ENCODE data around the gene NBAS. TPM values are rescaled to one million over a fixed set of nuclear protein-coding genes. Genes with fewer than 3 reads are reported as not detected.

NBAS gene
- total and polyA plus RNA-seq, 12 donors, result 26.4 to 79.1 (median 56.3) TPM

DNA sequence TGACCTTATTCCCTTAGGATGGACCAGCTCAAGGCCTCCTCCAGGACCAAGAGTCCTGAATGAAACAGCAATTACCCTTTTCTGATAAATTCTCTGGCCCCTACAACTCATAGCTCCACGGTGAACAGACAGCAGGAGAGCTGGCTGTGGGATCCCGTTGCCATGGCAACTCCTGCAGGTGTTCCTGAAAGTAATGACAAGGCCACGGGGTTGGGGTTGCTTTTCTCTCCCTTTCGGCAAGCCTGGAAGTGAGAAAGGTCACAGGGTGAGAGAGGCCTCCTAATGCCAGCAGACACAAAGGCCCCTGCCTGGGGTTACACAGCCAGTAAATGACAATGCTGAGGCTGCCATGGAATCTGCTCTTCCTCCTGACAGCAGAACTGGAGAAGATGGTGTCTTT lies 403.0 kb downstream of the NBAS start:
- TF ChIP-seq, protein P1, sequence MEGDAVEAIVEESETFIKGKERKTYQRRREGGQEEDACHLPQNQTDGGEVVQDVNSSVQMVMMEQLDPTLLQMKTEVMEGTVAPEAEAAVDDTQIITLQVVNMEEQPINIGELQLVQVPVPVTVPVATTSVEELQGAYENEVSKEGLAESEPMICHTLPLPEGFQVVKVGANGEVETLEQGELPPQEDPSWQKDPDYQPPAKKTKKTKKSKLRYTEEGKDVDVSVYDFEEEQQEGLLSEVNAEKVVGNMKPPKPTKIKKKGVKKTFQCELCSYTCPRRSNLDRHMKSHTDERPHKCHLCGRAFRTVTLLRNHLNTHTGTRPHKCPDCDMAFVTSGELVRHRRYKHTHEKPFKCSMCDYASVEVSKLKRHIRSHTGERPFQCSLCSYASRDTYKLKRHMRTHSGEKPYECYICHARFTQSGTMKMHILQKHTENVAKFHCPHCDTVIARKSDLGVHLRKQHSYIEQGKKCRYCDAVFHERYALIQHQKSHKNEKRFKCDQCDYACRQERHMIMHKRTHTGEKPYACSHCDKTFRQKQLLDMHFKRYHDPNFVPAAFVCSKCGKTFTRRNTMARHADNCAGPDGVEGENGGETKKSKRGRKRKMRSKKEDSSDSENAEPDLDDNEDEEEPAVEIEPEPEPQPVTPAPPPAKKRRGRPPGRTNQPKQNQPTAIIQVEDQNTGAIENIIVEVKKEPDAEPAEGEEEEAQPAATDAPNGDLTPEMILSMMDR (IDR thresholded peaks at IDR 0.05), result no peak
- H3K4me1 ChIP-seq, result peaks cover 0 to 7% (median 0%) of the 10 kb centered on the region in 9 donors
- H3K27me3 ChIP-seq, result no peaks in the 10 kb centered on the region
- no peaks in the 10 kb centered on the region for H3K36me3 ChIP-seq
- no peaks in the 10 kb centered on the region for H3K9me3 ChIP-seq
- intact Hi-C loops (cut with DNase I), result no loop called here
- 63 to 64% methylated on average over 4 of the region's 4 CpGs for whole genome bisulfite sequencing, 2 donors
- H3K27ac ChIP-seq, result no peak overlapping the region
- DNase-seq (no peak), ATAC-seq (no peak)
- H3K4me3 ChIP-seq, result no peak overlapping the region

DNA sequence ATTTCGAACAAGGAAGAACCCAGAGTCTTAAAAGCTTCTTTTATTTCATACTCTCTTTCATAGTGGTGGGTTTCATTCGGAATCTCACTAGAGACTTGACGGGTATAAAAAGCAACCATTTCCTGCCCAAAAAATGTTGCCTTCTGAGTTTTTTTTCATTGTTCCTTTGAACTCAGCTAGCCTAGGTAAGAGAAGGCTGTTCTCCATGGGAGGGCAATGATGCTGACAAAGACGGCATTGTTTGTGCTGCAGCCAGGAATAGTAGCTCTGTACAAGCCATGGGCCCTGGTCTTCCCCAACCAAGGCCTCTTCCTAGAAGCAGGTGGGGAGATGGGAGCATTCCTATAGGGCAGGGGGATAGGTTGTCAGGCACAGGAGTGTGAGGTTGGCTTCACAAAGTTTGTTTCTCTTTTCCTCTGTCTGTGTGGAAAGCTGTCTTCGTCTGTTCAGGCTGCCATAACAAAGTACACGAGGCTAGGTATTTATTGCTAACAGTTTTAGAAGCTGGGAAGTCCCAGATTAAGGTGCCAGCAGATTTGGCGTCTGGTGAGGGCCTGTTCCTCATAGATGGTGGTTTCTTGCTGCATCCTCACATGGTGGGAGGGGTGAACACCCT lies 405.1 kb downstream of the NBAS start:
- Histone ChIP-seq H3K9me3 (no peaks in the 10 kb centered on the region), H3K27me3 (no peaks in the 10 kb centered on the region), H3K36me3 (no peaks in the 10 kb centered on the region), H3K4me3 (no peak overlapping the region), H3K4me1 (peaks cover 0 to 7% (median 0%) of the 10 kb centered on the region in 9 donors), H3K27ac (no peak overlapping the region)
- intact Hi-C loops (cut with DNase I), result no loop called here
- ATAC-seq (no peak), DNase-seq (no peak)
- 84 to 88% methylated on average over 7 of the region's 7 CpGs for WGBS, 2 donors
- TF ChIP-seq, protein P1 (IDR thresholded peaks at IDR 0.05), result no peak

DNA sequence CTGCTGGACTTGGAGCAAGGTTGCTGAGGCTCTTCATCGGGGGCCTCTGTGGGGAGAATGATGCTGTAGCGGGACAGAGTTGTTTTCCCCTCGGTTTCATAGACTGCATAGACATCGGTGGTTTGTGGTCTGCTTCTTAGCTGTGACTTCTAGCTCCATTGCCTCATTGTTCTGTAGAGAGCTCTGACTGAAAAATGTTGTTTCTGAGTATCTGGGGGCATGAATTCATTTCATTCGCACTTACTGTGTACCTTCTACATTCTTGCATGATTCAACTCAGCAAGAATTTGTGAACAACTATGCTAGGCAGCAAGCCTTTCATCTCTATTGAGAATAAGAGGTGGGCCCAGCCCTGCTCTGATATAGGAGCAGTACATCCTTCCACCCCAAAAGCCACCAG lies 406.8 kb downstream of the NBAS start:
- 84 to 86% methylated on average over 5 of the region's 5 CpGs for WGBS, 2 donors
- Histone ChIP-seq H3K9me3 (no peaks in the 10 kb centered on the region), H3K4me3 (no peak overlapping the region), H3K27me3 (no peaks in the 10 kb centered on the region), H3K36me3 (no peaks in the 10 kb centered on the region), H3K27ac (no peak overlapping the region), H3K4me1 (no peaks in the 10 kb centered on the region)
- TF ChIP-seq, protein P1 (IDR thresholded peaks at IDR 0.05), result no peak
- no peak for ATAC-seq
- no peak for DNase-seq
- intact Hi-C loops (cut with DNase I), result no loop called here

DNA sequence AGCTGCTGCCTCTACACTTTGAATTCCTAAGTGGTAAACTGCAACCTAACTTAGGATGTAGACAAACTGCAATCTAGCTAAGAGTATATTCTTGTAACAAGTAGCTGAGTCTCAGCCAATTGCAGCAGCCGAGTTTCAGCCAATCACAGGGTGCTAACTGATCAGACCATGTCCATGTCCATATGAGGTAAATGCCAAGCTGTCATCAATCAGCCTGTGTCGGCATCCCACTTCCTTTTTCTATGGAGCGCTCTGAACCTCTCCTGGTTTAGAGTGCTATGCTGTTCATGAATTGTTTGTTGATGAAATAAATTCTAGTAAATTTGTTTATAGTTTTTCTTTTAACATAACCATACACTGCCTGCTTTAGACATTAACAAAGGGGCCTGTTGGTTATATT lies 408.8 kb downstream of the NBAS start:
- Histone ChIP-seq H3K27me3 (no peaks in the 10 kb centered on the region), H3K4me3 (no peak overlapping the region), H3K9me3 (no peaks in the 10 kb centered on the region), H3K27ac (no peak overlapping the region), H3K4me1 (no peaks in the 10 kb centered on the region), H3K36me3 (no peaks in the 10 kb centered on the region)
- ATAC-seq, result no peak
- TF ChIP-seq, protein P1 (IDR thresholded peaks at IDR 0.05), result no peak
- intact Hi-C loops (cut with DNase I), result no loop called here
- 71 to 83% methylated on average over 3 of the region's 3 CpGs for WGBS, 2 donors
- no peak for DNase-seq

Data from heart right ventricle (tissue), 16 donors.